CD1c-positive myeloid dendritic cell (primary cell): Measurements from ENCODE around the gene BMP8A.
A peak's percentile ranks its signal among the peaks of the same experiment; 100 is the strongest.
"Not testable (repeated sequence)": the region's sequence is repeated elsewhere in the genome, so short reads cannot be mapped to it uniquely, and the experiment has no call there.

Experiments used
- DNase-seq: peaks from one replicate; pipeline ENCODE4 v3.0.0-alpha.2; 2016; ENCODE audit errors: extremely low spot score

BMP8A gene

DNA sequence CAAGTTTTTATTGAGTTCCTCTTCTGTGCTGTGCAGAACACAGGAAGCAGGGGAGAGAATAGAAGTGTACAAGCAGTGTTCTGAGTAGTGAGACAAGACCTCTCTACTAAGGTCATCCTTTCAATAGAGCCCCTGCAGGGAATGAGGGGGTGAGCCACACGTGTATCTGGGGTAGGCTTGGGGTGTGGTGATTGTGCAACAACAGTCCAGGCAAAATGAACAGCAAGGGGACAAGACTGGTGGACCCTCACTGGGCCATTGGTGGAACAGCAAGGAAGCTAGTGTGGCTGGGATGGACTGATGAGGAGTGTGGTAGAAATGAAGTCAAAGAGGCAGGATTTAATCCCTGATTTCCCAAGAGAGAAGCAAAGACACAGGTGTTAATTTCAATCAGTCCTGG lies 8.2 kb upstream of the BMP8A start:
- DNase-seq = no peak

- DNase-seq = no peak
Measured at GRCh38 chr1:39484564-39484963, 6.9 kb upstream of the BMP8A start.

GRCh38 chr1:39485046-39485803 lies 6.2 kb upstream of the BMP8A start:
- no peak for DNase-seq

DNA sequence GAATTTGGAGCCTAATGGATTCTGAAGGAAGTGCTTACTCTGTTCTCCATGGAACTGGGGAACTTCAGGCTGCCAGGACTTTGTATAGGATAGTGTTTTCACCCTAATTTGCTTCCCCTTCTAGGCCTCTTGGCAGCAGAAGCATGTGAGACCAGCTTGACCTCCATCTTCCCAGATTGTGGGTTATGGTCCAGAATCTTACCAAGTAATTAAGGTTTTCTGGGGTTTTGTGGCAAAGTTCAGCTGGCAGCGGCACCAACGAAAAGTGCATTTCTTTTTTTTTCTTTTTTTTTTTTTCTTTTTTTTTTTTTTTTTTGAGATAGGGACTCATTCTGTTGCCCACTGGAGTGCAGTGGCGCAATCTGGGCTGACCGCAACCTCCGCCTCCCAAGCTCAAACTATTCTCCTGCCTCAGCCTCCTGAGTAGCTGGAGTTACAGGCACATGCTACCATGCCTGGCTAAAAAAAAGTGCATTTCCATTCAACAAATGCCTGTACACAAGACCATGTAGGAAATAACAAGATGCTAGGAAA lies 3.4 kb upstream of the BMP8A start:
- DNase-seq = no peak

DNA sequence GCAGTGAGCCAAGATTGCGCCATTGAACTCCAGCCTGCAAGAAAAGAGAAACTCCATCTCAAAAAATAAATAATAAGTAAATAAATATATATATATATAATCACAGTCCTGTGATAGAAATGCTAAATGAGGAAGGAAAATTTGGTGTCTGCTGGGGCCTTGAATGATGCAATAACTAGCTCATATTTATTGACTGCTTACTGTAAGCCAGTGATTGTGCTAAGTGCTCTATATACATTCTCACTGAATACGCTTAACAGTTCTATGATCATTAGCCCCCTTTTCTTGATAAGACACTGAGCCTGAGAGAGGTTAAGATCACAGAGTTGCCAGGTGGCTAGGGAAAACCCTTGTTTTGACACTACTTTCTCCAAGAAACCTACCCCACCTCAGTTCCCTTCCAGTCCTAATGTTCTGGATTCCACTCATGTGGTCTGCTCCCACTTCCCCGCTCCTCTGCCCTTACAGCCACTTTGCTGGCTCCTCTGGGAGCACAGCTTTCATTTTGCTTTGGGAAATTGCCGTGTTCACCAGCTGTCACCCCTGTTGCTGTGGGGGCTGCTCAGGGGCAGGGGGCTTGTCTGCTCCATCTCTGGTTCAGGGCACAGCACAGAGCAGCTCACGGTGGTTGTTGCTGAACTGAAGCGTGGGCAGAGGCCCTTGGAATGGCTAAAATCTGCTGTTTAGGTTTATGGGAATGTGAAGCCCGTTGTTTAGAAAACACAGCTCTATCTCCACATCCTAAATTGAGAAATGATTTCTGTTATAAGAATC lies 2.5 kb upstream of the BMP8A start:
- DNase-seq = peak; percentile 18

DNA sequence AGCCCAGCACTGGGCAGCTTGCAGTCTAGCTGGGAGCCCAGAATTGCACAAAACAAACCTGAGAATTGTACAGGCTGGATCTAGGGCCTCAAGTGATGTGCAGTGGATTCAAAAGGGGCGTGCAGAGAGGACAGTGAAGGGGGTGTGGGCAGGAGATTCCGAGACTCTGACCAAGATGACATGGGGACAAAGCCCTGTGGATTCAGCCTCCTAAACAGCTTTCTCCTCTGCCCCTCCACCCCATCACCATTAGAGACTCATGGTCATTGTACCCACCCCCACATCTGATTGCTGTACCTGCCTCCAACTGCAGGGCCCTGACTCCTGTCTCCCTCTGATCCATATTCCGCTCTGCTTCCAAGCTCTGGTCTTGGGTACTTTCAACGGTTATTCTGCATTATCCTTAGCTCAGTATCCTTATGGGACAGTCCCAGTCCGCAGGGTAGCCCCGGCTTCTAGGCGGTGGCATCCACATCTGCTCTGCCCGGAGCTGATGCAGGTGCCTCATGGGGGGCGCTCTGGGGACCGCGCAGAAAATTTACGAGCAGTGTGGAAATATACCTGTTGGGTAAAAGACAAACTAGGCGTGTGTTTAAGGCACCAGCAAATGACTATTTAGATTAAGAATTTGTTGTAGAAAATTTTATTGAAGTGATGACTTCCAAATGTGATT lies 1.7 kb upstream of the BMP8A start:
- no peak for DNase-seq

DNA sequence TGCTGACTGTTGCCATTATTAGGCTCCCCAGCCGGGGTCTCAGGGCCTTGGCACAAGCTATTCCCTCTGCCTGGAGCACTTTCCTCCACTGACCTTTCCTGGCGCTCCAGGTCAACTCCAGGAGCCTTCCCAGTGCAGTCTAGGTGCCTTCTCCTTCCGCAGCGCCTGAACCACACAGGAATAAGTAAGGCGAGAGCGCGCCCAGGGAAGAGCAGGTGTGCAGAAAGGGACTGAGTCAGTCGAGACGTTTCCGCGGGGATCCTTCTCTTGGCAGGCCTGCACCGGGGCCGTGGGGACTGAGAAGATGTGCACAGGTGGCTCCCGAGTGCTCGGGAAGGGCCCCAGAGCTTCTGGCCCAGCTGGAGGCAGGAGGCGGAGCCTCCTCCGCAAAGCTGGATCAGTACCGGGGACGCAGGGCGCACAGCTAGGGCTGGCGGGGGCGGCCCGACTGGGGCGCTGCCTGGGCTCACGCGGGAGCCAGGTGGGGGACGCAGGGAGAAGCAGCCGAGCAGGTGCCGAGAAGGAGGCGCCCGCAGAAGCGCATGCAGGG lies 765 bp upstream of the BMP8A start:
- no peak for DNase-seq

GRCh38 chr1:39492118-39493042 lies 944 bp downstream of the BMP8A start:
- not testable (repeated sequence) for DNase-seq

- not testable (repeated sequence) for DNase-seq
Measured at GRCh38 chr1:39493043-39493810, 1.8 kb downstream of the BMP8A start.

GRCh38 chr1:39494671-39495410 lies 3.4 kb downstream of the BMP8A start:
- no peak for DNase-seq

DNA sequence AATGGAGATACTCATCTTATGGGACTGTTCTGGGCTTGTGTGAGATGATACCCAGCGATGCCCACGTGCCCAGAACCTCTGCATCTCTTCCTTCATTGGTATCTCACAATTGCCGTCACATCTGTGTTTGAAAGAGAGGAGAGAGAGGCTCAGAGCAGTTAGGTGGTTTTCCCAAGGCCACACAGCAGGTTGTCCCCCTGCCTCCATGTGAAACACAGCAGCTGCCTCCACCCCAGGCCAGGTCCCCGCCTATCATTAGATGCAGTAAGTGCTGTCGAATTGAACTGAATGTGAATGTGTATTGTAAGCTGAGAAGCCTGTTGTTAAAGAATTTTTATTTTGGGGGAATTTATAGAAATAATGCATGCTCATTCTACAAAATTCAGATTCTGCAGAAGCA lies 5.1 kb downstream of the BMP8A start:
- DNase-seq = not testable (repeated sequence)

DNA sequence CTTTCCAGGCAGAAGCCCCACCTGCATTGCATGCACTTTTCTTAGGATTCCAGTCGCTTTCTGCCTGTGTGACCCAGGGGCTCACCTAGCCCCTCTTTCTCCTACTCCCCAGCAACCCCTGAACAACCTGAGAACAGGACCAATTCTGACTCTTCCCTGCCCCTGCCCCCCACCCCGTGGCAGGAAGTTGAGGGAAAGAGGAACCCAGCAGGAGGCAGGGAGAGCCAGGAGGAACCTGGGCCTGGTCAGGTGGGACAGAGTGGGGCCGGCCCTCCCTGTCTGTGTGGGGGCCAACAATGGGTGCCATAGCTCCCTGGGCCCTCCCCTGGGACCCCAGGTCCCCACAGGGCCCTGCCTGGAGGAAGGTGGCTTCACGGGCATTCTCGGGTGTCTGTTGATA lies 6.1 kb downstream of the BMP8A start:
- no peak for DNase-seq

DNA sequence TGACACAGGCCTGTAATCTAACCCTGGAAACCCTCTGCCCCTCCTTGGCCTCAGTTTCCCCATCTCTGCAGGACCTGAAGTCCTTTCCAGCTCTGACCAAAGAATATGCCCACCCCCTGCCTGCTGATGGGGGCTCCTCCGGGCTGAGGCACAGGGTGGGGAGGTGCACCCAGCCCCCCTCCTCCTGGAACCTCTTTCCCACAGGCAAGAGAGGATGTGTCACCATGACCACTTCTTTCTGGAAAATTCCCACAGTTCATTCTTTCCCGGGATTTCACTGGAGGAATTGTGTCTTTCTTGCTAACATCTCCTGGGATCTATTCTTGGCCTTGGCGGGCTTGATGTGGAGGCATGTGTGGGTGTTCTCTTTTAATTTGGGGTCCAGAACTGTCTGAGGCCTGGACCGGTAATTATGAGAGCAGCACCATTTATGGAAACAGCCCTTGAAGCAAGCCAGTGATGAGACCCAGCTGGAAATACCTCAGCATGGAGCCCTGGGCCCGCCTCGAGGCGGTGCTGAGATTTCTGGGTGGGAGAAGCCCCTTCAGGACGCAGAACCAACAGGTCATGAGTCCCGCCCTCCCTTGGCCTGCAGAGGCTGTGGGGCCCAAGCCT lies 6.8 kb downstream of the BMP8A start:
- not testable (repeated sequence) for DNase-seq

DNA sequence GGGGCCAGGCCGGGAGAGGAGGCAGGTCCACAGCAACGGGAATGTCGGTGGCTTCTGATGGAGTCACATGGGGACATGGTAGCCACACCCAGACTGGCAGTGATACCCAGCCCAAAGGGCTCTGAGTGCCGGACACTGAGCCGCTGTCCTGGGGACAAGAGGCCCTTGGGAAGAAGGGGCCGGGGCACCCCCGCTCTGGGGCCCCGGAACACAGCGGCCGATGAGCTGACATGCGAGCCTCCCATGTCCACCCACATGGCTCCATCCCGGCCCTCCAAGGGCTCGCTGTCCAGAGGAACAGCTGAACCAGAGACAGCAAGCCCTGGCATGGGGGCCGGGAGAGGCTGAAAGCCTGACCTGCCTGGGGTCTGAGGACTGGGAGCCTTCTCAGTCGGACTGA lies 7.4 kb downstream of the BMP8A start:
- not testable (repeated sequence) for DNase-seq

DNA sequence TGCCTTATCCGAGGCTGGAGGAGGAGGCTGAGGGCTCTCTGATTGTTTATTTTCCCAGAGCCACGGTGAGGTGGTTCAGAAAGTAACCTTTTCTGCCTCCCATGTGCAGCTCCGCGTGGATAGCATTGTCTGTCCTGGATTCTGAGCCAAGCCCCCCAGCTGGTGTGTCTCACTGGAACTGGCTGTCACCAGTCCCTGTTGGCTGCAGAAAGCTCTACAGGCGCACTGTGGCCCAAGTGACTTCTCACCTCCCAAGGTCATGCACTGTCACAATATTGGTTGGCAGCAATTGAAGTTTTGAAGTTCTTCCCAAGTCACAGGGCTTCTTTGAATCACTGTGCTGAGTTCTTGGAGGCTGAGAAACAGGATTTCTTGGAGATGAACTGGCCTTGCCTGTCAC lies 8.2 kb downstream of the BMP8A start:
- no peak for DNase-seq

DNA sequence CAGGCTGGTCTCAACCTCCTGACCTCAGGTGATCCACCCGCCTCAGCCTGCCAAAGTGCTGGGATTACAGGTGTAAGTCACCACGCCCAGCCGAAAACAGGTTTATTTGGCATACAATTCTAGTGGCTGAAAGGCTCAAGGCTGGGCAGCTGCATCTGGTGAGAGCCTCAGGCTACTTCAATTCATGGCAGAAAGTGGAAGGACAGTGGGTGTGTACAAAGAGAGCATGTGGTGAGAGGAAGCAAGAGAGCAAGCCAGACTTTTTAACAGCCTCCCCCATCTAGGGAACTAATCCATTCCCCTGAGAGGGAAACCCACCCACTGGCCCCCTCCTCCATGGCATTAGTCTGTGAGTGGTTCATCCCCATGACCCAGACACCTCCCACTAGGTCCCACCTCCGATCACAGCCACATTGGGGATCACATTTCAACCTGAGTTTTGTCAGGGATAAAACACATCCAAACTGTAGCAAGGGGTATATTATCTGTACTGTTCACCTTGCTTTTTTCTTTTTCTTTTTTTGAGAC lies 9.5 kb downstream of the BMP8A start:
- peak; percentile 7 for DNase-seq

DNA sequence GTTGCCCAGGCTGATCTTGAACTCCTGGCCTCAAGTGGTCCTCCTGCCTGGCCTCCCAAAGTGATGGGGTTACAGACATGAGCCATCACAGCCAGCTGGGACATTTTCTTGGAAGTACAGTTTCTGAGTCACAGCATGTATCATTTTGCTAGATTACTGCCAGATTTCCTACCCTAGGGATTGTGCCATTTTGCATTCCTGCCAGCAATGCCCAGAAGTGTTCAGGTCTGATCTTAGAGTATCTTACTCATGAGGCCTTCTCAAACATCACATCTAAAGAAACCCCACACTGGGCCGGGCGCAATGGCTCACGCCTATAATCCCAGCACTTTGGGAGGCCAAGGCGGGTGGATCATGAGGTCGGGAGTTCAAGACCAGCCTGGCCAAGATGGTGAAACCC lies 10.2 kb downstream of the BMP8A start:
- DNase-seq = no peak

DNA sequence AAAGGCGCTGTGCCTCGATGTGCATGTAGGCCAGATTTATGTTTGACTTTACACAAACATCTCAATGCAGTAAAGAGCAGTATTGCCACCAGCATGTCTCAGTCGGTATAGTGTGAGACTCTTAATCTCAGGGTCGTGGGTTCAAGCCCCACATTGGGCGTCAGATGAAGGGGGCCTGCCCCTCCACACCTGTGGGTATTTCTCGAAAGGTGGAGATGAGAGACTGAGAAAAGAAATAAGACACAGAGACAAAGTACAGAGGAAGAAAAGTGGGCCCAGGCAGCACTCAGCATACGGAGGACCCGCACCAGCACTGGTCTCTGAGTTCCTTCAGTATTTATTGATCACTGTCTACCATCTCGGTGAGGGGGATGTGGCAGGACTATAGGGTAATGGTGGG lies 13.0 kb downstream of the BMP8A start:
- not testable (repeated sequence) for DNase-seq

DNA sequence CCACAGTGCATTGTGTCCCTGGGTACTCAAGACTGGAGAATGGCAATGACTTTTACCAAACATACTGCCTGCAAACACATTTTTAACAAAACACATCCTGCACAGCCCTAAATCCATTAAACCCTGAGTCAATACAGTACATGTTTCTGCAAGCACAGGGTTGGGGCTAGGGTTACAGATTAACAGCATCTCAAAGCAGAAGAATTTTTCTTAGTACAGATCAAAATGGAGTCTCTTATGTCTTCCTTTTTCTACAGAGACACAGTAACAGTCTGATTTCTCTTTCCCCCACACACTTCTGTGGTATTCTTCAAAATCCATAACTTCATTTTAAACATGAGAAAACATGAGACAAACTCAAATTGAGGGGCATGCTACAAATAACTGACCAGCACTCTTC lies 13.9 kb downstream of the BMP8A start:
- no peak for DNase-seq
